GM23338 (cell line): ENCODE measurements around the gene PTPRN2. TPM values are rescaled to one million over a fixed set of nuclear protein-coding genes. Genes with fewer than 3 reads are reported as not detected.

Experiments
- ATAC-seq: fragments of 200-7000 bp; cut with Tn5 transposase; 3 replicates; pipeline ENCODE4 v1.9.1; 2020
- DNase-seq: peaks from one replicate; pipeline ENCODE4 v3.0.0-alpha.2; 2015; ENCODE audit warnings: low spot score
- H2AFZ ChIP-seq: fragments of 200-600 bp; sonication (generic); 2 replicates; pipeline ENCODE4 v1.8.0; 2016; ENCODE audit warnings: antibody characterized with exemption, mild to moderate bottlenecking, moderate library complexity
- H3F3A ChIP-seq: fragments of 200-600 bp; sonication (generic); replicated peaks from 2 replicates; pipeline ENCODE4 v1.8.0; 2017; ENCODE audit warnings: antibody characterized with exemption, mixed run types, low read depth
- H3K27ac ChIP-seq: fragments of 200-600 bp; sonication (generic); 2 replicates; pipeline ENCODE4 v1.6.1; 2016; ENCODE audit warnings: low read depth
- H3K27me3 ChIP-seq: fragments of 200-600 bp; sonication (generic); 2 replicates; pipeline ENCODE4 v1.8.0; 2016; ENCODE audit warnings: mild to moderate bottlenecking, mixed run types, moderate library complexity; ENCODE audit not compliant: insufficient read depth
- H3K36me3 ChIP-seq: fragments of 200-600 bp; sonication (generic); 2 replicates; pipeline ENCODE4 v1.8.0; 2016; ENCODE audit warnings: mild to moderate bottlenecking; ENCODE audit not compliant: insufficient read depth
- H3K4me1 ChIP-seq: fragments of 200-600 bp; sonication (generic); 2 replicates; pipeline ENCODE4 v1.8.0; 2016; ENCODE audit warnings: mild to moderate bottlenecking, moderate library complexity; ENCODE audit not compliant: insufficient read depth
- H3K4me2 ChIP-seq: fragments of 200-600 bp; sonication (generic); 2 replicates; pipeline ENCODE4 v1.7.1; 2017; ENCODE audit warnings: mixed run types
- H3K4me3 ChIP-seq: fragments of 200-600 bp; sonication (generic); 2 replicates; pipeline ENCODE4 v1.6.1; 2016; ENCODE audit warnings: mixed run types
- H3K79me2 ChIP-seq: fragments of 200-600 bp; sonication (generic); replicated peaks from 2 replicates; pipeline ENCODE4 v1.8.0; 2017; ENCODE audit warnings: mild to moderate bottlenecking; ENCODE audit not compliant: insufficient read depth
- H3K9me2 ChIP-seq: fragments of 200-600 bp; sonication (generic); 2 replicates; pipeline ENCODE4 v1.8.0; 2017; ENCODE audit not compliant: insufficient read depth
- H4K20me1 ChIP-seq: fragments of 200-600 bp; sonication (generic); replicated peaks from 2 replicates; pipeline ENCODE4 v1.8.0; 2017; ENCODE audit warnings: mild to moderate bottlenecking; ENCODE audit not compliant: insufficient read depth
- H3K27ac Mint-ChIP-seq: 2 replicates; pipeline ENCODE4 v1.8.0; 2020; ENCODE audit warnings: inconsistent platforms, mild to moderate bottlenecking, moderate library complexity, mixed read lengths
- H3K27me3 Mint-ChIP-seq: 3 replicates; pipeline ENCODE4 v1.8.0; 2022; ENCODE audit warnings: low read depth, mild to moderate bottlenecking, moderate library complexity, mixed read lengths, inconsistent platforms; ENCODE audit not compliant: insufficient read depth, poor library complexity
- H3K36me3 Mint-ChIP-seq: 3 replicates; pipeline ENCODE4 v1.8.0; 2021; ENCODE audit warnings: low read depth, mild to moderate bottlenecking, inconsistent platforms, moderate library complexity, mixed read lengths
- H3K4me1 Mint-ChIP-seq: 3 replicates; pipeline ENCODE4 v1.8.0; 2020; ENCODE audit warnings: mild to moderate bottlenecking, inconsistent platforms, mixed read lengths
- H3K4me3 Mint-ChIP-seq: 3 replicates; pipeline ENCODE4 v1.8.0; 2021; ENCODE audit warnings: moderate library complexity, mild to moderate bottlenecking, inconsistent platforms, mixed read lengths
- H3K9me3 Mint-ChIP-seq: 3 replicates; pipeline ENCODE4 v1.8.0; 2020; ENCODE audit warnings: moderate library complexity, mild to moderate bottlenecking, inconsistent platforms, mixed read lengths
- CREB1 ChIP-seq: fragments of 250-450 bp; sonication (Bioruptor Pico); IDR thresholded peaks from 2 replicates; pipeline ENCODE4 v1.5.0; 2020; ENCODE audit warnings: low read depth, mild to moderate bottlenecking, moderate library complexity
- EZH2 ChIP-seq: fragments of 200-600 bp; sonication (generic); IDR thresholded peaks from one replicate; pipeline ENCODE4 v1.8.0; 2017; ENCODE audit warnings: antibody characterized with exemption, mild to moderate bottlenecking, low read depth; ENCODE audit not compliant: unreplicated experiment
- polyA plus RNA-seq: library from polyadenylated mRNA; unstranded; fragments of >200 nt; fragmentation: Nextera tagmentation; extraction: Ambion mirVana; gene quantifications from 2 replicates; pipeline ENCODE4 v1.2.1, GENCODE V29; 2016
- total RNA-seq: library from RNA; depleted of rRNA; stranded (reverse); fragments of >200 nt; shearing (Covaris generic); gene quantifications from 2 replicates; pipeline ENCODE4 v1.2.3, GENCODE V29; 2014
- TF ChIP-seq, protein P1 (sequence below): IDR thresholded peaks from 2 replicates; pipeline ENCODE4 v1.6.1; 2016; ENCODE audit warnings: antibody characterized with exemption
- TF ChIP-seq, protein P2 (sequence below): fragments of 250-450 bp; sonication (Bioruptor Pico); IDR thresholded peaks from 2 replicates; pipeline ENCODE4 v1.5.0; 2020; ENCODE audit warnings: mild to moderate bottlenecking, moderate library complexity
- TF ChIP-seq, protein P3 (sequence below), 2 experiments: fragments of 200-600 bp in 1 of 2; sonication (generic) in 1 of 2; conservative IDR thresholded peaks; 2 replicates each; pipeline versions ENCODE4 v1.5.1 to v1.6.1; 2016 to 2017; ENCODE audit warnings: antibody characterized with exemption in 2 of 2, low read depth in 2 of 2, mild to moderate bottlenecking in 2 of 2, moderate library complexity in 1 of 2
- TF ChIP-seq, protein P4 (sequence below): IDR thresholded peaks from one replicate; pipeline ENCODE4 v1.6.1; 2018; ENCODE audit warnings: antibody characterized with exemption; ENCODE audit not compliant: unreplicated experiment

The PTPRN2 gene
- total and polyA plus RNA-seq, 2 experiments from 2014 or later: 0.87 to 4.0 TPM

DNA sequence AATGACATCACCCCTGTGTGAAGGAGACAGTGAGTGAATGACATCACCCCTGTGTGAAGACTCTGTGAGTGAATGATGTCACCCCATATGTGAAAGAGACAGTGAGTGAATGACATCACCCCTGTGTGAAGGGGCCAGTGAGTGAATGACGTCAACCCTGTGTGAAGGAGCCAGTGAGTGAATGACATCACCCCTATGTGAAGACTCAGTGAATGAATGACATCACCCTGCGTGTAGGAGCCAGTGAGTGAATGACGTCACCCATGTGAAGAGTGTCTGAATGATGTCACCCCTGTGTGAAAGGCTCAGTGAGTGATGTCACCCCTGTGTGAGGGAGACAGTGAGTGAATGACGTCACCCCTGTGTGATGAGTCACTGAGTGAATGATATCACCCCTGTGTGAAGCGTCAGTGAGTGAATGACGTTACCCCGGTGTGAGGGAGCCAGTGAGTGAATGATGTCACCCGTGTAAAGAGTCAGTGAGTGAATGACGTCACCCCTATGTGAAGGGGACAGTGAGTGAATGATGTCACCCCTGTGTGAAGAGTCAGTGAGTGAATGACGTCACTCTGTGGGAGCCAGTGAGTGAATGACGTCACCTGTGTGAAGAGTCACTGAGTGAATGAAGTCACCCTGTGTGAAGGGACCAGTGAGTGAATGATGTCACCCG is 478.1 kb downstream of the PTPRN2 start:
- Histone ChIP-seq H3K9me2 (no peaks in the 10 kb centered on the region), H3K36me3 (no peaks in the 10 kb centered on the region), H3F3A (no peaks in the 10 kb centered on the region), H3K4me2 (no peak overlapping the region), H4K20me1 (no peaks in the 10 kb centered on the region), H3K27ac (no peak overlapping the region), H3K4me1 (no peaks in the 10 kb centered on the region), H3K4me3 (no peak overlapping the region), H3K79me2 (no peaks in the 10 kb centered on the region), H2AFZ (no peak overlapping the region), H3K27me3 (no peaks in the 10 kb centered on the region)
- Mint-ChIP-seq H3K4me3 (no peak overlapping the region), H3K27ac (no peak overlapping the region), H3K9me3 (peaks cover 5% of the 10 kb centered on the region), H3K4me1 (no peaks in the 10 kb centered on the region; the same call in 2 of the 3 replicates), H3K36me3 (peaks cover 28% of the 10 kb centered on the region), H3K27me3 (peaks cover 8% of the 10 kb centered on the region)
- no peak for ATAC-seq
- TF ChIP-seq CREB1 (CRISPR knock-in tag): 0 out of 2 replicates have a peak, but pooled peaks have one; percentile 3
- TF ChIP-seq, protein P1, sequence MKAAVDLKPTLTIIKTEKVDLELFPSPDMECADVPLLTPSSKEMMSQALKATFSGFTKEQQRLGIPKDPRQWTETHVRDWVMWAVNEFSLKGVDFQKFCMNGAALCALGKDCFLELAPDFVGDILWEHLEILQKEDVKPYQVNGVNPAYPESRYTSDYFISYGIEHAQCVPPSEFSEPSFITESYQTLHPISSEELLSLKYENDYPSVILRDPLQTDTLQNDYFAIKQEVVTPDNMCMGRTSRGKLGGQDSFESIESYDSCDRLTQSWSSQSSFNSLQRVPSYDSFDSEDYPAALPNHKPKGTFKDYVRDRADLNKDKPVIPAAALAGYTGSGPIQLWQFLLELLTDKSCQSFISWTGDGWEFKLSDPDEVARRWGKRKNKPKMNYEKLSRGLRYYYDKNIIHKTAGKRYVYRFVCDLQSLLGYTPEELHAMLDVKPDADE: no peak
- TF ChIP-seq EZH2: no peak
- TF ChIP-seq, protein P2, sequence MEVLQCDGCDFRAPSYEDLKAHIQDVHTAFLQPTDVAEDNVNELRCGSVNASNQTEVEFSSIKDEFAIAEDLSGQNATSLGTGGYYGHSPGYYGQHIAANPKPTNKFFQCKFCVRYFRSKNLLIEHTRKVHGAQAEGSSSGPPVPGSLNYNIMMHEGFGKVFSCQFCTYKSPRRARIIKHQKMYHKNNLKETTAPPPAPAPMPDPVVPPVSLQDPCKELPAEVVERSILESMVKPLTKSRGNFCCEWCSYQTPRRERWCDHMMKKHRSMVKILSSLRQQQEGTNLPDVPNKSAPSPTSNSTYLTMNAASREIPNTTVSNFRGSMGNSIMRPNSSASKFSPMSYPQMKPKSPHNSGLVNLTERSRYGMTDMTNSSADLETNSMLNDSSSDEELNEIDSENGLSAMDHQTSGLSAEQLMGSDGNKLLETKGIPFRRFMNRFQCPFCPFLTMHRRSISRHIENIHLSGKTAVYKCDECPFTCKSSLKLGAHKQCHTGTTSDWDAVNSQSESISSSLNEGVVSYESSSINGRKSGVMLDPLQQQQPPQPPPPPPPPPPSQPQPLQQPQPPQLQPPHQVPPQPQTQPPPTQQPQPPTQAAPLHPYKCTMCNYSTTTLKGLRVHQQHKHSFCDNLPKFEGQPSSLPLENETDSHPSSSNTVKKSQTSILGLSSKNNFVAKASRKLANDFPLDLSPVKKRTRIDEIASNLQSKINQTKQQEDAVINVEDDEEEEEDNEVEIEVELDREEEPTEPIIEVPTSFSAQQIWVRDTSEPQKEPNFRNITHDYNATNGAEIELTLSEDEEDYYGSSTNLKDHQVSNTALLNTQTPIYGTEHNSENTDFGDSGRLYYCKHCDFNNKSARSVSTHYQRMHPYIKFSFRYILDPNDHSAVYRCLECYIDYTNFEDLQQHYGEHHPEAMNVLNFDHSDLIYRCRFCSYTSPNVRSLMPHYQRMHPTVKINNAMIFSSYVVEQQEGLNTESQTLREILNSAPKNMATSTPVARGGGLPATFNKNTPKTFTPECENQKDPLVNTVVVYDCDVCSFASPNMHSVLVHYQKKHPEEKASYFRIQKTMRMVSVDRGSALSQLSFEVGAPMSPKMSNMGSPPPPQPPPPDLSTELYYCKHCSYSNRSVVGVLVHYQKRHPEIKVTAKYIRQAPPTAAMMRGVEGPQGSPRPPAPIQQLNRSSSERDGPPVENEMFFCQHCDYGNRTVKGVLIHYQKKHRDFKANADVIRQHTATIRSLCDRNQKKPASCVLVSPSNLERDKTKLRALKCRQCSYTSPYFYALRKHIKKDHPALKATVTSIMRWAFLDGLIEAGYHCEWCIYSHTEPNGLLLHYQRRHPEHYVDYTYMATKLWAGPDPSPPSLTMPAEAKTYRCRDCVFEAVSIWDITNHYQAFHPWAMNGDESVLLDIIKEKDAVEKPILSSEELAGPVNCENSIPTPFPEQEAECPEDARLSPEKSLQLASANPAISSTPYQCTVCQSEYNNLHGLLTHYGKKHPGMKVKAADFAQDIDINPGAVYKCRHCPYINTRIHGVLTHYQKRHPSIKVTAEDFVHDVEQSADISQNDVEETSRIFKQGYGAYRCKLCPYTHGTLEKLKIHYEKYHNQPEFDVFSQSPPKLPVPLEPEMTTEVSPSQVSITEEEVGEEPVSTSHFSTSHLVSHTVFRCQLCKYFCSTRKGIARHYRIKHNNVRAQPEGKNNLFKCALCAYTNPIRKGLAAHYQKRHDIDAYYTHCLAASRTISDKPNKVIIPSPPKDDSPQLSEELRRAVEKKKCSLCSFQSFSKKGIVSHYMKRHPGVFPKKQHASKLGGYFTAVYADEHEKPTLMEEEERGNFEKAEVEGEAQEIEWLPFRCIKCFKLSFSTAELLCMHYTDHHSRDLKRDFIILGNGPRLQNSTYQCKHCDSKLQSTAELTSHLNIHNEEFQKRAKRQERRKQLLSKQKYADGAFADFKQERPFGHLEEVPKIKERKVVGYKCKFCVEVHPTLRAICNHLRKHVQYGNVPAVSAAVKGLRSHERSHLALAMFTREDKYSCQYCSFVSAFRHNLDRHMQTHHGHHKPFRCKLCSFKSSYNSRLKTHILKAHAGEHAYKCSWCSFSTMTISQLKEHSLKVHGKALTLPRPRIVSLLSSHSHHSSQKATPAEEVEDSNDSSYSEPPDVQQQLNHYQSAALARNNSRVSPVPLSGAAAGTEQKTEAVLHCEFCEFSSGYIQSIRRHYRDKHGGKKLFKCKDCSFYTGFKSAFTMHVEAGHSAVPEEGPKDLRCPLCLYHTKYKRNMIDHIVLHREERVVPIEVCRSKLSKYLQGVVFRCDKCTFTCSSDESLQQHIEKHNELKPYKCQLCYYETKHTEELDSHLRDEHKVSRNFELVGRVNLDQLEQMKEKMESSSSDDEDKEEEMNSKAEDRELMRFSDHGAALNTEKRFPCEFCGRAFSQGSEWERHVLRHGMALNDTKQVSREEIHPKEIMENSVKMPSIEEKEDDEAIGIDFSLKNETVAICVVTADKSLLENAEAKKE: no peak
- TF ChIP-seq, protein P3, sequence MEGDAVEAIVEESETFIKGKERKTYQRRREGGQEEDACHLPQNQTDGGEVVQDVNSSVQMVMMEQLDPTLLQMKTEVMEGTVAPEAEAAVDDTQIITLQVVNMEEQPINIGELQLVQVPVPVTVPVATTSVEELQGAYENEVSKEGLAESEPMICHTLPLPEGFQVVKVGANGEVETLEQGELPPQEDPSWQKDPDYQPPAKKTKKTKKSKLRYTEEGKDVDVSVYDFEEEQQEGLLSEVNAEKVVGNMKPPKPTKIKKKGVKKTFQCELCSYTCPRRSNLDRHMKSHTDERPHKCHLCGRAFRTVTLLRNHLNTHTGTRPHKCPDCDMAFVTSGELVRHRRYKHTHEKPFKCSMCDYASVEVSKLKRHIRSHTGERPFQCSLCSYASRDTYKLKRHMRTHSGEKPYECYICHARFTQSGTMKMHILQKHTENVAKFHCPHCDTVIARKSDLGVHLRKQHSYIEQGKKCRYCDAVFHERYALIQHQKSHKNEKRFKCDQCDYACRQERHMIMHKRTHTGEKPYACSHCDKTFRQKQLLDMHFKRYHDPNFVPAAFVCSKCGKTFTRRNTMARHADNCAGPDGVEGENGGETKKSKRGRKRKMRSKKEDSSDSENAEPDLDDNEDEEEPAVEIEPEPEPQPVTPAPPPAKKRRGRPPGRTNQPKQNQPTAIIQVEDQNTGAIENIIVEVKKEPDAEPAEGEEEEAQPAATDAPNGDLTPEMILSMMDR (conservative IDR thresholded peaks at IDR 0.05; ENCODE audit: low read depth in 2 of 2): no peak
- TF ChIP-seq, protein P4, sequence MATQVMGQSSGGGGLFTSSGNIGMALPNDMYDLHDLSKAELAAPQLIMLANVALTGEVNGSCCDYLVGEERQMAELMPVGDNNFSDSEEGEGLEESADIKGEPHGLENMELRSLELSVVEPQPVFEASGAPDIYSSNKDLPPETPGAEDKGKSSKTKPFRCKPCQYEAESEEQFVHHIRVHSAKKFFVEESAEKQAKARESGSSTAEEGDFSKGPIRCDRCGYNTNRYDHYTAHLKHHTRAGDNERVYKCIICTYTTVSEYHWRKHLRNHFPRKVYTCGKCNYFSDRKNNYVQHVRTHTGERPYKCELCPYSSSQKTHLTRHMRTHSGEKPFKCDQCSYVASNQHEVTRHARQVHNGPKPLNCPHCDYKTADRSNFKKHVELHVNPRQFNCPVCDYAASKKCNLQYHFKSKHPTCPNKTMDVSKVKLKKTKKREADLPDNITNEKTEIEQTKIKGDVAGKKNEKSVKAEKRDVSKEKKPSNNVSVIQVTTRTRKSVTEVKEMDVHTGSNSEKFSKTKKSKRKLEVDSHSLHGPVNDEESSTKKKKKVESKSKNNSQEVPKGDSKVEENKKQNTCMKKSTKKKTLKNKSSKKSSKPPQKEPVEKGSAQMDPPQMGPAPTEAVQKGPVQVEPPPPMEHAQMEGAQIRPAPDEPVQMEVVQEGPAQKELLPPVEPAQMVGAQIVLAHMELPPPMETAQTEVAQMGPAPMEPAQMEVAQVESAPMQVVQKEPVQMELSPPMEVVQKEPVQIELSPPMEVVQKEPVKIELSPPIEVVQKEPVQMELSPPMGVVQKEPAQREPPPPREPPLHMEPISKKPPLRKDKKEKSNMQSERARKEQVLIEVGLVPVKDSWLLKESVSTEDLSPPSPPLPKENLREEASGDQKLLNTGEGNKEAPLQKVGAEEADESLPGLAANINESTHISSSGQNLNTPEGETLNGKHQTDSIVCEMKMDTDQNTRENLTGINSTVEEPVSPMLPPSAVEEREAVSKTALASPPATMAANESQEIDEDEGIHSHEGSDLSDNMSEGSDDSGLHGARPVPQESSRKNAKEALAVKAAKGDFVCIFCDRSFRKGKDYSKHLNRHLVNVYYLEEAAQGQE: no peak
- DNase-seq: no peak
